ENCODE measurements around the gene WIPI1. TPM values are rescaled to one million over a fixed set of nuclear protein-coding genes. Genes with fewer than 3 reads are reported as not detected.

WIPI1 gene
- total RNA-seq, 4 donors from 2014 or later = 27.0 to 59.4 (median 43.5) TPM

GRCh38 chr17:68463211-68464019 is 6.1 kb upstream of the WIPI1 start:
- intact Hi-C loops (cut with DNase I) = loop anchor here (2.0 to 10.0 kb wide), 3 partner anchors 201 to 291 kb away; no protein-coding TSS in a partner anchor
- Histone ChIP-seq H3K9me3 (no peaks in the 10 kb centered on the region), H3K4me1 (peaks cover 6 to 8% (median 6%) of the 10 kb centered on the region in 4 donors), H3K4me3 (no peak overlapping the region), H3K27ac (replicated peaks in 1 of 4) (no peak overlapping the region), H3K36me3 (no peaks in the 10 kb centered on the region), H3K27me3 (no peaks in the 10 kb centered on the region)
- DNase-seq (ENCODE audit: extremely low spot score) = no peak
- TF ChIP-seq EP300 (IDR thresholded peaks at IDR 0.05) (no peak), POLR2A (IDR thresholded peaks at IDR 0.05; ENCODE audit: low read depth) (no peak), CTCF (IDR thresholded peaks at IDR 0.05) (no peak), POLR2AphosphoS5 (IDR thresholded peaks at IDR 0.05) (no peak)
- 47% methylated on average over 6 of the region's 6 CpGs for whole genome bisulfite sequencing

- intact Hi-C loops (cut with DNase I) = loop anchor here (2.0 to 10.0 kb wide), 3 partner anchors 200 to 292 kb away; no protein-coding TSS in a partner anchor
- WGBS = 47% methylated on average over 15 of the region's 15 CpGs
- DNase-seq (ENCODE audit: extremely low spot score) = no peak
- Histone ChIP-seq H3K4me1 (peaks cover 6 to 13% (median 12%) of the 10 kb centered on the region in 4 donors), H3K27ac (replicated peaks in 1 of 4) (no peak overlapping the region), H3K27me3 (no peaks in the 10 kb centered on the region), H3K9me3 (no peaks in the 10 kb centered on the region), H3K36me3 (no peaks in the 10 kb centered on the region), H3K4me3 (no peak overlapping the region)
- TF ChIP-seq POLR2A (IDR thresholded peaks at IDR 0.05; ENCODE audit: low read depth) (no peak), EP300 (IDR thresholded peaks at IDR 0.05) (no peak), POLR2AphosphoS5 (IDR thresholded peaks at IDR 0.05) (peak in 1 of 2 donors; percentile 36), CTCF (IDR thresholded peaks at IDR 0.05) (peak; percentile 73 to 82 (median 76))
Measured at GRCh38 chr17:68462381-68463210, 5.3 kb upstream of the WIPI1 start.

- peaks cover 6 to 15% (median 13%) of the 10 kb centered on the region in 4 donors for H3K4me1 ChIP-seq
- H3K4me3 ChIP-seq = no peak overlapping the region
- intact Hi-C loops (cut with DNase I) = loop anchor here (5.0 to 10.0 kb wide), 2 partner anchors 289 to 293 kb away; no protein-coding TSS in a partner anchor
- DNase-seq (ENCODE audit: extremely low spot score) = no peak
- no peaks in the 10 kb centered on the region for H3K36me3 ChIP-seq
- no peak for TF ChIP-seq CTCF (IDR thresholded peaks at IDR 0.05)
- no peak for TF ChIP-seq POLR2AphosphoS5 (IDR thresholded peaks at IDR 0.05)
- TF ChIP-seq POLR2A (IDR thresholded peaks at IDR 0.05; ENCODE audit: low read depth) = no peak
- no peak for TF ChIP-seq EP300 (IDR thresholded peaks at IDR 0.05)
- 50% methylated on average over 5 of the region's 5 CpGs for WGBS
- no peak overlapping the region for H3K27ac ChIP-seq (replicated peaks in 1 of 4)
- H3K9me3 ChIP-seq = no peaks in the 10 kb centered on the region
- no peaks in the 10 kb centered on the region for H3K27me3 ChIP-seq
Measured at GRCh38 chr17:68461589-68461988, 4.3 kb upstream of the WIPI1 start.

GRCh38 chr17:68461122-68461539 is 3.8 kb upstream of the WIPI1 start:
- Histone ChIP-seq H3K27ac (replicated peaks in 1 of 4) (no peak overlapping the region), H3K9me3 (no peaks in the 10 kb centered on the region), H3K36me3 (no peaks in the 10 kb centered on the region), H3K4me3 (no peak overlapping the region), H3K27me3 (no peaks in the 10 kb centered on the region), H3K4me1 (peaks cover 3 to 19% (median 18%) of the 10 kb centered on the region in 4 donors)
- DNase-seq (ENCODE audit: extremely low spot score) = no peak
- TF ChIP-seq CTCF (IDR thresholded peaks at IDR 0.05) (no peak), POLR2AphosphoS5 (IDR thresholded peaks at IDR 0.05) (no peak), EP300 (IDR thresholded peaks at IDR 0.05) (no peak), POLR2A (IDR thresholded peaks at IDR 0.05; ENCODE audit: low read depth) (no peak)
- intact Hi-C loops (cut with DNase I) = loop anchor here (5.0 to 10.0 kb wide), 2 partner anchors 289 to 294 kb away; no protein-coding TSS in a partner anchor
- WGBS = 85% methylated on average over 1 of the region's 1 CpG
